HEK293T (cell line): ENCODE data around the gene ANKRD24.
A peak's percentile ranks its signal among the peaks of the same experiment; 100 is the strongest.

Source experiments
- CTCF ChIA-PET: fragments of 350-600 bp; formaldehyde crosslinking; extraction: SDS; loops from one replicate; lab custom pipeline; 2021; ENCODE audit warnings: antibody characterized with exemption, inconsistent platforms; lab: Yijun Ruan, JAX
- POLR2A ChIA-PET: fragments of 350-600 bp; formaldehyde crosslinking; extraction: SDS; loops from one replicate; lab custom pipeline; 2020; ENCODE audit warnings: antibody characterized with exemption, inconsistent platforms; lab: Yijun Ruan, JAX
- DNase-seq: peaks from one replicate; pipeline ENCODE4 v3.0.0; 2012; ENCODE audit warnings: mixed read lengths; ENCODE audit errors: extremely low spot score
- ARNT ChIP-seq: fragments of 450-650 bp; IDR thresholded peaks from 2 replicates; pipeline ENCODE4 v1.6.1; 2017; ENCODE audit warnings: mild to moderate bottlenecking
- BHLHE40 ChIP-seq: fragments of 450-650 bp; IDR thresholded peaks from 2 replicates; pipeline ENCODE4 v1.6.1; 2016; ENCODE audit warnings: mild to moderate bottlenecking, moderate library complexity, borderline replicate concordance
- CTBP1 ChIP-seq: fragments of 450-650 bp; IDR thresholded peaks from 2 replicates; pipeline ENCODE4 v1.6.1; 2016; ENCODE audit warnings: borderline replicate concordance
- ELF4 ChIP-seq: fragments of 450-650 bp; IDR thresholded peaks from 2 replicates; pipeline ENCODE4 v1.6.1; 2017; ENCODE audit warnings: antibody characterized with exemption
- FOXA1 ChIP-seq: fragments of 450-650 bp; IDR thresholded peaks from 2 replicates; pipeline ENCODE4 v1.6.1; 2016; ENCODE audit warnings: mild to moderate bottlenecking
- FOXK2 ChIP-seq: fragments of 450-650 bp; IDR thresholded peaks from 2 replicates; pipeline ENCODE4 v1.6.1; 2016; ENCODE audit warnings: mild to moderate bottlenecking
- FOXM1 ChIP-seq: fragments of 450-650 bp; IDR thresholded peaks from 2 replicates; pipeline ENCODE4 v1.6.1; 2017; ENCODE audit warnings: mild to moderate bottlenecking, borderline replicate concordance
- HDGF ChIP-seq: fragments of 450-650 bp; IDR thresholded peaks from 2 replicates; pipeline ENCODE4 v1.6.1; 2017; ENCODE audit warnings: antibody characterized with exemption, borderline replicate concordance
- L3MBTL2 ChIP-seq: fragments of 450-650 bp; conservative IDR thresholded peaks from 2 replicates; pipeline ENCODE4 v1.6.1; 2016; ENCODE audit warnings: mild to moderate bottlenecking
- LEF1 ChIP-seq: fragments of 450-650 bp; IDR thresholded peaks from 2 replicates; pipeline ENCODE4 v1.6.1; 2017; ENCODE audit warnings: mild to moderate bottlenecking, borderline replicate concordance
- NFRKB ChIP-seq: fragments of 450-650 bp; IDR thresholded peaks from 2 replicates; pipeline ENCODE4 v1.6.1; 2016; ENCODE audit warnings: mild to moderate bottlenecking, moderate library complexity
- PKNOX1 ChIP-seq: fragments of 450-650 bp; IDR thresholded peaks from 2 replicates; pipeline ENCODE4 v1.6.1; 2016
- SP1 ChIP-seq: fragments of 450-650 bp; IDR thresholded peaks from 2 replicates; pipeline ENCODE4 v1.6.1; 2017
- SUZ12 ChIP-seq: fragments of 450-650 bp; IDR thresholded peaks from 2 replicates; pipeline ENCODE4 v1.6.1; 2016; ENCODE audit warnings: mild to moderate bottlenecking
- TARDBP ChIP-seq: fragments of 450-650 bp; IDR thresholded peaks from 2 replicates; pipeline ENCODE4 v1.6.1; 2016
- ZNF384 ChIP-seq: fragments of 450-650 bp; IDR thresholded peaks from 2 replicates; pipeline ENCODE4 v1.6.1; 2016

Gene ANKRD24

GRCh38 chr19:4196009-4196408 lies 13.5 kb downstream of the ANKRD24 start:
- ChIA-PET POLR2A (interaction anchor here (1.0 kb wide), 1 partner anchor 12 kb away, joined by 3 read pairs; no protein-coding TSS in a partner anchor), CTCF (no interaction called here)
- TF ChIP-seq PKNOX1 = no peak
- TF ChIP-seq FOXM1 = no peak
- no peak for TF ChIP-seq FOXA1
- no peak for TF ChIP-seq TARDBP
- TF ChIP-seq SP1 = no peak
- no peak for TF ChIP-seq BHLHE40
- no peak for TF ChIP-seq ELF4
- TF ChIP-seq L3MBTL2 = no peak
- TF ChIP-seq HDGF = no peak
- TF ChIP-seq NFRKB = no peak
- TF ChIP-seq ARNT = no peak
- TF ChIP-seq SUZ12 = no peak
- no peak for TF ChIP-seq FOXK2
- no peak for TF ChIP-seq CTBP1
- no peak for TF ChIP-seq LEF1
- no peak for TF ChIP-seq ZNF384
- DNase-seq = no peak

DNA sequence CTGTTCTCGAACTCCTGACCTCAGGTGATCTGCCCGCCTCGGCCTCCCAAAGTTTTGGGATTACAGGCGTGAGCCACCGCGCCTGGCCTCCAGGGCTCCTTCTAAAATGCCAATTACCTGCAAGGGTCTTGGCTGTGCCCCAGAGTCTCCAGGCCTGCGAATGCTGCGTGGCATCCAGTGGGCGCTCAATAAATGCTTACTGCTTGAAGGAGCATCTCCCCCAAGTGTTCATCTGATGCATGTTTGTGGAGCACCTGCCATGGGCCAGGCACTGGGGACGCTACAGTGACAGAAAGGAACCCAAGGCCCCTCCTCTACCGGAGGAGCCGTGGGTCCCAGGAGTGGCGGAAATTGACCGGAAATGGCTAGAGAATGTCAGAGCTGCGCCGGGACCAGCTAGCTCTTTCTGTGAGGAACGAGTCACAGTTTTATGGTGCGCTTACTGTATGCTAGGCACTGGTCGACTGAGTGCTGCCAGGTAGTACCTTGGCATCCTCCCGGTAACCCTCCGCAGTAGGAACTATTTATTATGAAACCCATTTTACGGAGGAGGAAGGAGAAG lies 14.2 kb downstream of the ANKRD24 start:
- CTCF ChIA-PET = no interaction called here
- POLR2A ChIA-PET = no interaction called here
- DNase-seq = no peak
- TF ChIP-seq SP1 (no peak), NFRKB (no peak), ZNF384 (no peak), LEF1 (no peak), HDGF (no peak), FOXA1 (no peak), SUZ12 (no peak), CTBP1 (no peak), FOXK2 (no peak), TARDBP (no peak), ELF4 (no peak)

GRCh38 chr19:4197228-4197624 lies 14.7 kb downstream of the ANKRD24 start:
- peak; percentile 6; the same call in 1 of the 2 replicates for TF ChIP-seq TARDBP
- TF ChIP-seq FOXA1 = no peak
- ChIA-PET POLR2A (no interaction called here), CTCF (no interaction called here)
- no peak for DNase-seq

- CTCF ChIA-PET = interaction anchor here (0.5 kb wide), 1 partner anchor 124 kb away, joined by 4 read pairs; no protein-coding TSS in a partner anchor
- TF ChIP-seq L3MBTL2 (peak; percentile 90), NFRKB (peak; percentile 78), FOXA1 (no peak)
- POLR2A ChIA-PET = interaction anchor here (1.0 kb wide), 1 partner anchor 212 kb away, joined by 5 read pairs; the partner anchor contains the start of gene EEF2
- DNase-seq = peak; percentile 67
Measured at GRCh38 chr19:4197625-4198466, 15.4 kb downstream of the ANKRD24 start.

DNA sequence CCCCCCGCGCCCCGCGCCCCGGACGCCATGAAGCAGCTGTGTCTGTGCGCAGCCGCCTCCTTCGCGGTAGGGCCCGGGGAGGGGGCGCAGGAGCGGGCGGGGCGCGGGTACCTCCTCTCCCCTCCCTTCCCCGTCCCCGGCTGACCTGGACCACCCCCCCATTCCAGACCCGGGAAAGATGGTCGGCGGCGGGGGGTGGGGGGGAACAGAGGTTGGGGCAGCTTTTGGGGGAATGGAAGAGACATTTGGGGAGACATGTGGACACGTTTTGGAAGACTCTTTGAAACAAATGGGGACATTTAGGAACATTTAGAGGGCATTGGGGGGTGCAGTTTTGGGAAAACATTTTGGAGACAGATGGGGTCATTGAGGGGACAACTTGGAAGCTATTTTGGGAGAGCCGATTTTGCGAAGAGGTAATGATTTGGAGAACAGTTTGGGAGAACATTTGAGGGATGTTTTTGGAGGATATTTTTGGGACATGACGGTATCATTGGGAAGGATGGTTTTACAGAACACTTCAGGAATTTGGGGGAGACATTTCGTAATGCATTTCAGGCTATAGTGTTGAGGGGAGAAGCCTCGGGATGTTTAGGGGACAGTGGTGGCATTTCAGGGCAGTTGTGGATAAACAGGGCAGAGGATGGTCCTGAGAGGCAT lies 16.1 kb downstream of the ANKRD24 start:
- ChIA-PET POLR2A (interaction anchor here (1.0 kb wide), 1 partner anchor 213 kb away, joined by 5 read pairs; the partner anchor contains the start of gene EEF2), CTCF (no interaction called here)
- no peak for TF ChIP-seq HDGF
- no peak for TF ChIP-seq ELF4
- TF ChIP-seq ZNF384 = no peak
- no peak for TF ChIP-seq LEF1
- TF ChIP-seq SUZ12 = no peak
- no peak for TF ChIP-seq CTBP1
- no peak for TF ChIP-seq SP1
- TF ChIP-seq TARDBP = no peak
- TF ChIP-seq FOXM1 = no peak
- no peak for TF ChIP-seq PKNOX1
- no peak for TF ChIP-seq BHLHE40
- no peak for TF ChIP-seq ARNT
- no peak for TF ChIP-seq L3MBTL2
- no peak for TF ChIP-seq NFRKB
- TF ChIP-seq FOXK2 = no peak
- TF ChIP-seq FOXA1 = no peak
- no peak for DNase-seq

DNA sequence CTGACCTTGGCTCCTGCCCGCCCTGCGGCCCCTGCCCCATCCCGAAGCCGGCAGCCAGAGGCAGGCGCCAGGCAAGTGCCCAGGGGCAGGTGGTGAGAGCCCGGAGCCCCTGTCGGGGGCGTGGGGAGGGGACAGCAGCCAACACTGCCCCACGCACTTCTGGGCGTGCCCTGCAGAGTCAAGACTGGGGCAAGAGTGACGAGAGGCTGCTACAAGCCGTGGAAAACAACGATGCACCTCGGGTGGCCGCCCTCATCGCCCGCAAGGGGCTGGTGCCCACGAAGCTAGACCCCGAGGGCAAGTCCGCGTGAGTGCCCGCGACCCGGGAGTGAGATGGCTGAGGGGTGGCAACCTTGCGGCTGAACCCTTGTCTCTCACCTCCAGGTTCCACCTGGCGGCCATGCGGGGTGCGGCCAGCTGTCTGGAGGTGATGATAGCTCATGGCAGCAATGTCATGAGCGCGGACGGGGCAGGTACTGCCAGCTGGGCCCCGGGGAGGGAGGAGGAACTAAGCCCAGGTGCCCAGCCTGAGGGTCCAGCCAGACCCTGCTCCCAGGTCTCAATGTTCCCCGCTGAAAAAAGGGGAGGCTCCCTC lies 17.3 kb downstream of the ANKRD24 start:
- POLR2A ChIA-PET = no interaction called here
- TF ChIP-seq ELF4 = no peak
- TF ChIP-seq L3MBTL2 = no peak
- no peak for TF ChIP-seq BHLHE40
- TF ChIP-seq SP1 = no peak
- TF ChIP-seq PKNOX1 = no peak
- no peak for TF ChIP-seq ZNF384
- no peak for TF ChIP-seq FOXA1
- DNase-seq = no peak
- CTCF ChIA-PET = interaction anchor here (0.6 kb wide), 1 partner anchor 13 kb away, joined by 3 read pairs; no protein-coding TSS in a partner anchor
